DOHH2 (cell line): ENCODE measurements around the gene CHTF8.

ENCODE experiments used
- H3F3A ChIP-seq: fragments of 200-600 bp; sonication (generic), shearing (Covaris generic); 2 replicates; pipeline ENCODE4 v1.6.0; 2016; ENCODE audit warnings: antibody characterized with exemption, mild to moderate bottlenecking; ENCODE audit not compliant: control insufficient read depth, insufficient read depth
- H3K27ac ChIP-seq: fragments of 200-600 bp; sonication (generic); 2 replicates; pipeline ENCODE4 v1.5.1; 2014; ENCODE audit warnings: low read depth, mild to moderate bottlenecking, low read length, moderate library complexity
- H3K27me3 ChIP-seq: fragments of 200-600 bp; sonication (generic); 2 replicates; pipeline ENCODE4 v1.6.1; 2014; ENCODE audit warnings: mild to moderate bottlenecking, low read length, mixed read lengths; ENCODE audit not compliant: control insufficient read depth
- H3K36me3 ChIP-seq: fragments of 200-600 bp; sonication (generic); 2 replicates; pipeline ENCODE4 v1.6.1; 2014; ENCODE audit warnings: mild to moderate bottlenecking, low read length, moderate library complexity, mixed read lengths; ENCODE audit not compliant: control insufficient read depth
- H3K4me1 ChIP-seq: fragments of 200-600 bp; sonication (generic); 2 replicates; pipeline ENCODE4 v1.6.1; 2014; ENCODE audit warnings: mild to moderate bottlenecking, low read length, mixed read lengths; ENCODE audit not compliant: control insufficient read depth
- H3K4me2 ChIP-seq: fragments of 200-600 bp; sonication (generic); 2 replicates; pipeline ENCODE4 v1.6.0; 2014; ENCODE audit warnings: mild to moderate bottlenecking, low read length, moderate library complexity
- H3K4me3 ChIP-seq: fragments of 200-600 bp; sonication (generic); 2 replicates; pipeline ENCODE4 v1.5.1; 2014; ENCODE audit warnings: mild to moderate bottlenecking, low read length, mixed read lengths
- H3K79me2 ChIP-seq: fragments of 200-600 bp; sonication (generic); 2 replicates; pipeline ENCODE4 v1.6.1; 2014; ENCODE audit warnings: mild to moderate bottlenecking, low read length, mixed read lengths; ENCODE audit not compliant: control insufficient read depth
- H3K9me2 ChIP-seq: fragments of 200-600 bp; sonication (generic); replicated peaks from 2 replicates; pipeline ENCODE4 v1.6.1; 2014; ENCODE audit warnings: mild to moderate bottlenecking, low read length, mixed read lengths; ENCODE audit not compliant: control insufficient read depth
- H3K9me3 ChIP-seq: fragments of 200-600 bp; sonication (generic); 2 replicates; pipeline ENCODE4 v1.6.1; 2014; ENCODE audit warnings: antibody characterized with exemption, low read length, mixed read lengths; ENCODE audit not compliant: control insufficient read depth, insufficient read depth
- H4K20me1 ChIP-seq: fragments of 200-600 bp; sonication (generic); 2 replicates; pipeline ENCODE4 v1.6.0; 2014; ENCODE audit warnings: low read depth, mild to moderate bottlenecking, antibody characterized with exemption, low read length, moderate library complexity; ENCODE audit not compliant: control insufficient read depth, insufficient read depth
- EZH2phosphoT487 ChIP-seq: fragments of 200-600 bp; sonication (generic); IDR thresholded peaks from 2 replicates; pipeline ENCODE4 v1.6.1; 2017; ENCODE audit warnings: borderline replicate concordance, mild to moderate bottlenecking, antibody characterized with exemption, low read length, moderate library complexity, mixed read lengths
- TF ChIP-seq, protein P1 (sequence below): fragments of 200-600 bp; sonication (generic); IDR thresholded peaks from one replicate; pipeline ENCODE4 v1.5.1; 2014; ENCODE audit warnings: antibody characterized with exemption, mild to moderate bottlenecking, low read depth, low read length; ENCODE audit not compliant: poor library complexity, severe bottlenecking

The CHTF8 gene

DNA sequence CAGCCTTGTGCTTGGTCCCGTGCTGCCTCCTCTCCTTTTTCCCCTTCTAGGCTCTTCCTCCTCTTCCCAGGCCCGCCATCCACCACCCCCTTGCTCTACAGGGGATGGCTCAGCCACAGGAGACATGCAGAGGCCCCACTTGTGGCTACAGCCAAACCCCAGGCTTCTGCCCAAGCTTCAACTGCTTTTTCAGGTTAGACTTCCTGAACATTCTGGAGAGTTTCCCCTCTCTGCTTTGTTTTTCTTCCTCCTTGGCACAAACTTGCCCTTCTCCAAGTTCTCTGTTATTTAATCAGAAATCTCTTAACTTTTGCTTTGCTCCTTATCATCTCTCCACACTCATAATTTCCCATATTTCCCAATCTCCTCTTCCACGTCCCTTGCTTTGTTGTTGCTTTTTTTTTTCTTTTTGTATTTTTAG lies 45.2 kb downstream of the CHTF8 start:
- Histone ChIP-seq H4K20me1 (no peaks in the 10 kb centered on the region), H3K4me3 (no peak overlapping the region), H3K27me3 (no peaks in the 10 kb centered on the region), H3K9me3 (no peaks in the 10 kb centered on the region), H3F3A (no peaks in the 10 kb centered on the region), H3K79me2 (no peaks in the 10 kb centered on the region), H3K36me3 (no peaks in the 10 kb centered on the region), H3K4me2 (no peak overlapping the region), H3K27ac (no peak overlapping the region), H3K4me1 (no peaks in the 10 kb centered on the region), H3K9me2 (no peaks in the 10 kb centered on the region)
- TF ChIP-seq, protein P1, sequence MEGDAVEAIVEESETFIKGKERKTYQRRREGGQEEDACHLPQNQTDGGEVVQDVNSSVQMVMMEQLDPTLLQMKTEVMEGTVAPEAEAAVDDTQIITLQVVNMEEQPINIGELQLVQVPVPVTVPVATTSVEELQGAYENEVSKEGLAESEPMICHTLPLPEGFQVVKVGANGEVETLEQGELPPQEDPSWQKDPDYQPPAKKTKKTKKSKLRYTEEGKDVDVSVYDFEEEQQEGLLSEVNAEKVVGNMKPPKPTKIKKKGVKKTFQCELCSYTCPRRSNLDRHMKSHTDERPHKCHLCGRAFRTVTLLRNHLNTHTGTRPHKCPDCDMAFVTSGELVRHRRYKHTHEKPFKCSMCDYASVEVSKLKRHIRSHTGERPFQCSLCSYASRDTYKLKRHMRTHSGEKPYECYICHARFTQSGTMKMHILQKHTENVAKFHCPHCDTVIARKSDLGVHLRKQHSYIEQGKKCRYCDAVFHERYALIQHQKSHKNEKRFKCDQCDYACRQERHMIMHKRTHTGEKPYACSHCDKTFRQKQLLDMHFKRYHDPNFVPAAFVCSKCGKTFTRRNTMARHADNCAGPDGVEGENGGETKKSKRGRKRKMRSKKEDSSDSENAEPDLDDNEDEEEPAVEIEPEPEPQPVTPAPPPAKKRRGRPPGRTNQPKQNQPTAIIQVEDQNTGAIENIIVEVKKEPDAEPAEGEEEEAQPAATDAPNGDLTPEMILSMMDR: no peak
- no peak for TF ChIP-seq EZH2phosphoT487

DNA sequence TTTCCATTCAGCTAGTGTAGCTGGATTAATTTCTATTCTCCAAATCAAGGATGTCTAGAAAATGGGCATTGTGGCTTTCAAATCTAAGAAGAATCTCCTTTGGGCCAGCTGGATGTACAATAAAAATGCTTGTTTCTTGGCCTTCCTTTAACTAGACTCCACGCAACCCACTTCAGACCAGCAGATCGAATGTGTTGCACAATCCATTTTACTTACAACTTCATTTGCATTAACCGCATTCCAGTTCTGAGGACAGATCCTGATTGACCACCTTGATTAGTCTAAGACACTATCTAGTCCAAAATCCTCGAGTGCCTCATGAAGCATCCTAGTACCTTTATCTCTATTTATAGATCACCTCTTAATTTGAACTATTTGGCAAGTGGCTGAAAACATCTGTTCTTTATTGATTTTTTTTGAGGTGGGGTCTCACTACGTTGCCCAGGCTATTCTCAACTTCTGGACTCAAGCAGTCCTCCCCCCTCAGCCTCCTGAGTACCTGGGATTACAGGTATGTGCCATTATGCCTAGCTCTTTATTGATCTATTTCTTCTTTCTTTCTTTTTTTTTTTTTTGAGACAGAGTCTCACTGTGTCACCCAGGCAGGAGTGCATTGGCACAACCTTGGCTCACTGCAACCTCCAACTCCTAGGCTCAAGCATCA lies 47.2 kb downstream of the CHTF8 start:
- H3K9me3 ChIP-seq: no peaks in the 10 kb centered on the region
- no peaks in the 10 kb centered on the region for H3K36me3 ChIP-seq
- no peaks in the 10 kb centered on the region for H3K79me2 ChIP-seq
- no peaks in the 10 kb centered on the region for H3K4me1 ChIP-seq
- no peak overlapping the region for H3K4me3 ChIP-seq
- TF ChIP-seq, protein P1: no peak
- TF ChIP-seq EZH2phosphoT487: no peak
- H4K20me1 ChIP-seq: no peaks in the 10 kb centered on the region
- no peaks in the 10 kb centered on the region for H3K27me3 ChIP-seq
- H3K9me2 ChIP-seq: no peaks in the 10 kb centered on the region
- no peaks in the 10 kb centered on the region for H3F3A ChIP-seq
- H3K4me2 ChIP-seq: no peak overlapping the region
- H3K27ac ChIP-seq: no peak overlapping the region

DNA sequence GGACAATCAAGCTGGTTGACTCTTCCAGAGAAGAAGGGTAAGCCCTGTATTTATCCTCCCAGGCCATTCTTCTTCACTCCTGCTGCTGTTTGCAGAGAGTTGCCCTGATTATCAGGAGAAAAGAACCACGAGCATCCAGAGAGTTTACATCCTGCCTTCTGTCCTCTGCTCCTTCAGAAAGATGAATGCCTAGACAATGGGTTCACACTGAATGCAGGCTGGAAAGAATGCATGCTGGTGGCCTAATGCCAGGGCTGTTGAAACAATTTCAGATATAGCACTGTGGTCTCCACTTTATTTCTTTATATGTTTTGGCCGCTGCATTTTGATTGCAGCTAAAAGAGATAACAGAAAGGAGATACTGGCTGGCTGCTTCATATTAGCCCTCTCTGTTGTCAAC lies 48.1 kb downstream of the CHTF8 start:
- H3K27ac ChIP-seq: no peak overlapping the region
- no peaks in the 10 kb centered on the region for H4K20me1 ChIP-seq
- no peaks in the 10 kb centered on the region for H3F3A ChIP-seq
- H3K9me2 ChIP-seq: no peaks in the 10 kb centered on the region
- H3K9me3 ChIP-seq: no peaks in the 10 kb centered on the region
- no peaks in the 10 kb centered on the region for H3K27me3 ChIP-seq
- H3K79me2 ChIP-seq: no peaks in the 10 kb centered on the region
- no peaks in the 10 kb centered on the region for H3K4me1 ChIP-seq
- TF ChIP-seq EZH2phosphoT487: no peak
- TF ChIP-seq, protein P1: no peak
- H3K4me3 ChIP-seq: no peak overlapping the region
- no peak overlapping the region for H3K4me2 ChIP-seq
- no peaks in the 10 kb centered on the region for H3K36me3 ChIP-seq
